HG03066 (cell line): Measurements from ENCODE around the gene SPAG9.
"Not testable (repeated sequence)": the region's sequence is repeated elsewhere in the genome, so short reads cannot be mapped to it uniquely, and the experiment has no call there.

ENCODE experiments used
- ATAC-seq: cut with Tn5 transposase; IDR thresholded peaks from one replicate; pipeline ENCODE4 v1.9.1; 2021; ENCODE audit warnings: low read depth; ENCODE audit not compliant: unreplicated experiment

Gene SPAG9

DNA sequence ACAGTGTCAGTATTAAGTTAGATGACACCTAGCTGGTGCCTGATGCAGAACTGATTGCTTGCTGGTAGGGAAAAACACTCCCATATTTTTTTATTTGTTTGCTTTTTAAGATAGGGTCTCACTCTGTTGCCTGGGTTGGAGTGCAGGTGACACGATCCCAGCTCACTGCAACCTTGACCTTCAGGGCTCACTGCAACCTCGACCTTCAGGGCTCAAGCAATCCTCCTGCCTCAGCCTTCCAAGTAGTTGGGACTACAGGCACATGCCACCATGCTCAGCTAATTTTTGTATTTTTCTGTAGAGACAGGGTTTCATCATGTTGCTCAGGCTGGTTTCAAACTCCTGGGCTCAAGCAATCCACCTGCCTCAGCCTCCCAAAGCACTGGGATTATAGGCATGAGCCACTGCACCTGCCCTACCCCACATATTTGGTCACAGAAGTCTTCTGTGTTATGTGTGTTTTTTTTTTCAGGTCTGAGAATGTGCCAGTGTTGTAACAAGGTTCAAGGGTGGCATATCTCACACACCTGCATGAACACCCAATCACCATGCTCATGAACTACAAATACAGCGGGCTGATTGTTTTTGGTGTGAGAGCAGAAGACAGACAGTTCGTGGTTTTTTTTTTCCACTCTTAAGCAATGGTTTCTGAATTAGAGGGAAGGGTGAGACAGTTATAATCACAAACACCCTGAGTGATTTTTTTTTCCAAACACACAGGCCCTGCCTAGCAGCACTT is 22.8 kb downstream of the SPAG9 start:
- no peak for ATAC-seq

DNA sequence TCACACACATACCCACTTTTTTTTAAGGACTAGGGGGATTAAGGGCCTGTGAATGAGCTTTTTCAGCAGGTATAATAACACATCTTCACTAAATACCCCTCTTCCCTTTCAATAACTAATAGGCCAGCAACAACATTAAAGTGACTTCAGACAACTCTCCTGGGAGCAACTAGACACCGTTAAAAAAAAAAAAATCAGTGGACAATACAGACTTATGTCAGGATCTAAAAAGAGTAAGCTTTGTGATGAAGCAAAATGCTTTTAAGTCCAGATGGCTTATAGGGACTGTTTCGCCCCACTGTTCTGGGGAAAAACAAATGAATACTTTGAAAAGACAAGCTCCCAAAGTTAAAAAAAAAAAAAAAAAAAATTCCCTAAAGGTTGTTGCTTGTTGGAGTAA is 29.0 kb downstream of the SPAG9 start:
- ATAC-seq: no peak

DNA sequence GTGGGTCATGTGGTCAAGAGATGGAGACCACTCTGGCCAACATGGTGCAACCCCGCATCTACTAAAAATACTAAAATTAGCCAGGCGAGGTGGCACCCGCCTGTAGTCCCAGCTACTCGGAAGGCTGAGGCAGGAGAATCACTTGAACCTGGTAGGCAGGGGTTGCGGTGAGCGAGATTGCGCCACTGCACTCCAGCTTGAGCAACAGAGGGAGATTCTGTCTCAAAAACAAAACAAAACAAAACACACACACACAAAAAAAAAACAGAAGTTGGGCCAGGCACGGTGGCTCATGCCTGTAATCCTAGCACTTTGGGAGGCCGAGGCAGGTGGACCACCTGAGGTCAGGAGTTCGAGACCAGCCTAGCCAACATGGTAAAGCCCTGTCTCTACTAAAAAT is 31.8 kb downstream of the SPAG9 start:
- not testable (repeated sequence) for ATAC-seq

DNA sequence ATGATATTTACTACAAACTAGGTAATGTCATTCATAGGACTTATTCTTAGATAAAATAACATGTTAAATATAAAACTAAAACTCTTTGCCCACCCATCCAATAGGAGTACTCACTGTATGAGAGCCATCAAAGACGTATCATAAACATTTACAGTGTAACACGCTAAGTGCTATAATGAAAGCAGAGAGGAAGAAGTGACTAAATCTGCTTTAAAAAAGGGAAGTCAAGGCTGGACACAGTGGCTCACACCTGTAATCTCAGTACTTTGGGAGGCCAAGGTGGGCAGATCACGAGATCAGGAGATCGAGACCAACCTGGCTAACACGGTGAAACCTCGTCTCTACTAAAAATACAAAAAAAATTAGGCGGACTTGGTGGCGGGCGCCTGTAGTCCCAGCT is 32.4 kb downstream of the SPAG9 start:
- ATAC-seq: no peak

DNA sequence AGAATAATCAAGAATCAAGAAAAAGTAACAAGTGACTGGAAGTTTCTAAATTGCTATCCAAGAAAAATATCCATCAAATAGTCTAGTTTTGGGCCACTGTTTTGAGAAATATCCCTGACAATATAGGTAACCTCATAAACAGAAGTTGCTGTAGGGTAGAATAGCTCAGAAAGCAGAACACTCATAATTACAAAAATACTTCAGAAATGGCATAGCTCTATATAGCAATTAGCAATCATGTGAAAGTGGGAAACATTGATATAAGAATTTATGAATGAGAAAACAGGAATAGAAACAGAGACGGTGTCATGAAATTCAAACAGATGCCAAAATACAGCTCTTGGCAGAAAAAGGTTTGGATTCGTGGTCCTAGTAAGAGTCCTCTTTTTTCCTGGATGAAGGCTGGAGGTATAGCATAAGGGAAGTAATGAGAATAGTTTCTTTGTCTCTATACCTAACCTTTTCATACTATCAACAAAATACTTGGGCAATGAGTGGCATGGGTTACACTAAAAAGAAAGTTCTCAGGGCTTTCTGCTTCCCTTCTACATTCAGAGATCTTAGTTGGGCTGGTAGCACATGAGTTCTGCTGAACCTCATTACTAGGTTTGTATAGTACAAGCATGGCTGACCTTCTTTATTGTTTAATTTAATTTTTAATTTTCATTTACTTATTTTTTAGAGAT is 33.5 kb downstream of the SPAG9 start:
- no peak for ATAC-seq

DNA sequence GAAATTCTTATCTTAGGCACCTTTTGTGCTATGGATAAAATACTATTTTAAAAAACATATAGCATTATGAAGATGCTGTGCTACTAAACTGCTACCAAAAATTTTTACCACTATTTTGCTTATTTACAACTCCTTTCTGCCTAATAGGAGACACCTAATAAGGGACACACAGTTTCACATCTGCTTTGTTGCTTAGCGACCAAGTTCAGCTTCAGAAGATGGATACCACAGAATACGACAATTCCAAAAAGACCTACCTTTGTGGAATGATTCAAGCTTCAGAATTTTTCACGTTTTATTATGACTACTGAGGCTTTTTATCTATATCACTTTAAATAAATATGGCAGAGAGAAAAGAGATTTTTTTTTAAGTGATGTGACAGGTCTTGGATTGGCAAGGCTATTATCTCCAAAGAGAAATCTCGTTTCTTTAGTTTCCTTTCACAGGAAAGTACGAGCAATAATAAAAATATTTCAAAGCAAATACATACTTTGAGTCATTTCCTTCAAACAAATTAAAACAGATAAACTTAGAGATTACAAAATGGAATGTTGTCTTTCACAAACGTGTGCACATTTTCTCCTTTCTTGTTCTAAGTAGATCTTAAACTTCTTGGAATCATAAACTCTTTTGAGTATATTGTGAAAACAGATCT is 35.4 kb downstream of the SPAG9 start:
- ATAC-seq: no peak

DNA sequence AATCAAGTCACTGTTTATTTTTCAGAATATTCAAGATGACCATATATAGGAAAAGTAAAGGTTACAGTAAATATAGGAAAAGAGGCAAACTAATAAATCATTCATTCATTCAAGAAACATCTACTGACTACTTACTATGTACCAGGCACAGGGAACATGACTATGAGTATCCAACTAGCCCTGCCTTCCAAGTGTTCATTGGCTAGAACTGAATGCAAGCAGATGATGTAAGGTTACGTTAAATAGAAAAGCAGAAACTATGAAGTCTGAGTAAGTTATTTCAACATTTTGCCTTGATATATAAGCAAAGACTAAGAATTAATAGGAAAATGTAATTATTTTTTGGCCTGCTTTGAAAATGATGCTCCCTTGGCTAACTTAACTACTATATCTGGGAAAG is 36.7 kb downstream of the SPAG9 start:
- ATAC-seq: no peak

DNA sequence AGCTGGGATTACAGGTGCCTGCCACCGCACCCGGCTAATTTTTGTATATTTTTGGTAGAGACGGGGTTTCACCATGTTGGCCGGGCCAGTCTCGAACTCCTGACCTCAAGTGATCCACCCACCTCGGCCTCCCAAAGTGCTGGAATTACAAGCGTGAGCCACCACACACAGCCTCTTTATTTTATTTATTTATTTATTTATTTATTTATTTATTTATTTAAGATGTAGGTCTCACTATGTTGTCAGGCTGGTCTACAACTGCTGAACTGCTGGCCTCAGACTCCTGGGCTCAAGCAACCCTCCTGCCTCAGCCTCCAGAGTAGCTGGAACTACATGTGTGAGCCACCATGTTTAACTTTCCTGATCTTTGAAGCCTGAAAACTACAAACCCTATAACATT is 37.3 kb downstream of the SPAG9 start:
- not testable (repeated sequence) for ATAC-seq

DNA sequence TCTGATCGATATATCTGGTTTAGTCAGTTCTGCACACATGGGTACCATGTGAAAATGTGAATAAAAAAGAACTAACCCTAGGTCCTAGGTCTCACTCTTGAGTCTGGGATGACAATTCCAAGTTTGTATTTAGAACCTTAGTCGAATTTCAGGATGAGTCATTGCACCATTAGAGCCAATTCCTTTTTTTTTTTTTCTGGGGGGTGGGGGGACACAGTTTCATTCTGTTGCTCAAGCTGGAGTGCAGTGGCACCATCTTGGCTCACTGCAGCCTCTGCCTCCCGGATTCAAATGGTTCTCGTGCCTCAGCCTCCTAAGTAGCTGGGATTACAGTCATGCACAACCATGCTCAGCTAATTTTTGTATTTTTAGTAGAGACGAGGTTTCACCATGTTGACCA is 41.6 kb downstream of the SPAG9 start:
- no peak for ATAC-seq

DNA sequence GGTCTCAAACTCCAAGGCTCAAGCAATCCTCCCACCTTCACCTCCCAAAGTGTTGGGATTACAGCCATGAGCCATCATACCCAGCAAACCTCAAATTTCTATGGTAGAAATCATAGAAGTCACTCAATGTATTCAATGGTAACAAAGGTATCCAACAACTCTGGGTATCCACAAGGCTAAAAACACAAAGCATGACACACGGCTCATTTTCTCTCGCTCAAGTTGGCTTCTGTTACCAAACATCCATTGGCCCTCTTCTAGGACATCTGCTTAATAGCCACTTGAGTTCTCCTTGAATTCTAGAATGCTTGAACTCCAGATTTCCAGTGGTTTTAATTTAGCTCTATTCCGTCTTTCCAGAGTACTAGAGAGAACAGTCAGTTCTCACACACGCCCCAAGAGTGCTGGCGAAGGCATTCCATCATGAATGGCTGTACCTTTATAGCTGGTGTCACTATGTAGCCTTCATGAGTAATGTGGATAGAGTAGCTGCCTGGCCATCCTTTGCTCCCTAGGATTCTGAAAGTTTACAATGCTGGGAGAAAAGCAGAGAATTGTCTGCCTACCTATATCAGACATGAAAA is 42.6 kb downstream of the SPAG9 start:
- ATAC-seq: no peak

DNA sequence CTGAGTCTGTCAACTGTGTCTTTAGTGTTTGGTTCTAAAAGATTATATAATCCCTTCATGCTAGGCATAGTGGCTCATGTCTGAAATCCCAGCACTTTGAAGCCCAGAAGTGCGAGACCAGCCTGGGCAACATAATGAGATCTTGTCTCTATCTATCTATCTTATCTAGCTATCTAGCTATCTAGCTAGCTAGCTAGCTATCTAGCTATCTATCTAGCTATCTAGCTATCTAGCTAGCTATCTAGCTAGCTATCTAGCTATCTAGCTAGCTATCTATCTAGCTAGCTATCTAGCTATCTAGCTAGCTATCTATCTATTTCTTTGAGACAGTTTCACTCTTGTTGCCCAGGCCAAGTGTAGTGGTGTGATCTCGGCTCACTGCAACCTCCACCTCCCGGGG is 43.8 kb downstream of the SPAG9 start:
- no peak for ATAC-seq

DNA sequence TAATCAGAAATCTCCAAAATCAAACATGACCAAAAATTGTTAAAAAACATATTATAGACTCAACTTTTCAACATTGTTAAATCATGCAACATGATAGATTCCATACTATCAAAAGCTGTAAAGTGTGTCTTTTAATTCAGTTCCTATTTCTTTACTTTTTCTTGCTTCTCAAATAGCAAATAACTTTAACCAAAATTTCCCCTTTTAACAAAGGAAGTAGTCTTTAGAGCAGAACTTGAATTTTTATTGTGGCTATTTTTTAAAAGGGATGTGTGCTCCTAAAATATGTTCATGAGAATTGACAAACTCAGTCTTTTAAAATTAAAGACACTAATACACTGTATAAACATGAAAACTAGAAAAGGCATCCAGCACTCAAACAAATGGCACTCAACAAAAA is 49.1 kb downstream of the SPAG9 start:
- no peak for ATAC-seq

DNA sequence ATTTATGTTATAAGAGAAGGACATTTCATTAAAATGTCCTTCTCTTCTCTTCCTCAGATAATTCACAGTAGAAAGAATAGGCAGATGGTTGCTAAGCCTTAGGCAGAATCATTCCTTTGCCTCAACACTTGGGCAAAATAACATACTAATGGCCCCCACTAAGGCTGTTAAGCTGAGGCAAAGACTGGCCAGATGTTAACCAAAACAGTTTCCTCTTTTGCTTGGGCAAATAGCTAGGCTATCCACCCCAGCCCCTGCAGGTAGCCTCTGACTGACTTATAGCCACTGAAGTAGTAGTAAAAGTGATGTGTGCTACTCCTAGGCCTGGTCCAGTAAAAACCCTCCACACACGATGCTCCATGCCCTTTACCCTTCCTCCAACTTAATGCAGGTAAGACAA is 55.2 kb downstream of the SPAG9 start:
- ATAC-seq: no peak

DNA sequence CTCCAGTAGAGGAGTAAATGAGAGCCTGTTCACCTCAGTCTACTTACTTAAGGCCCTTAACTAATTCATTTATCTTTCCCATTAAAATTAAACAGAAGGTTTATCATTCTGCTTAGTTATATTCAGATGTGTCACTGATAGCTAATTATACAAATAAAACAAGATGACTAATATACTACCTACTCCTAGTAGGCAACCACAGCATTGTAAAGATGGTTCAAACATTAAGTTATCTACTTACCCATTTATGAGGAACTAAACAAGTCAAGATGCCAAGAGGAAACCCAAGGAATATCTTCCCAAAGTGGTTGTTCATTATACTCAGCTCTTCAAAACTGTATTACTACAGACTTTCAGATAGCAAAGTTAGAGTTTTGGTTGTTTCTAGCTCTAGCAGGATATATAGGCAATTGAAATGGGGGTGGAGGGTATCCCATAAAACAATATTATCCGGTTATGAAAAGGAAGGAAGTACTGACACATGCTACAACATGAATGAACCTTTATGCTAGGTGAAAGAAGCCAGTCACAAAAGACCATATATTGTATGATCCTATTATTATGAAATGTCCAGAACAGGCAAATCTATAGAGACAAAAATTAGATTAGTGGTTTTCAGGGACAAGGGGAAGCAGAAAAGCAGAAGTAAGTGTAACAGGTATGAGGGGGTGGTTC is 56.5 kb downstream of the SPAG9 start:
- no peak for ATAC-seq

DNA sequence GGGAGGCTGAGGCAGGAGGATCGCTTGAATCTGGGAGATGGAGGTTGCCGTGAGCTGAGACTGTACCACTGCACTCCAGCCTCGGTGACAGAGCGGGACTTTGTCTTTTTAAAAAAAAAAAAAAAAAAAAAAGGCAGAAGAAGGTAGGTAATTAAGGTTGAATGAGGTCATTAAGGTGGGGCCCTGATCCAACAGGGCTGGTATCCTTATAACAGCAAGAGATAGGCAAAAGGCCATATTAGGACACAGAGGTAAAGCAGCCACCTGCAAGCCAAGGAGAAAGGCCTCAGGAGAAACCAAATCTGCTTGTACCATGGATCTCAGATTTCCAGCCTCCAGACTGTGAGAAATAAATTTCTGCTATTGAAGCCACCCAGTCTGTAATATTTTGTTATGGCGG is 60.3 kb downstream of the SPAG9 start:
- ATAC-seq: no peak

DNA sequence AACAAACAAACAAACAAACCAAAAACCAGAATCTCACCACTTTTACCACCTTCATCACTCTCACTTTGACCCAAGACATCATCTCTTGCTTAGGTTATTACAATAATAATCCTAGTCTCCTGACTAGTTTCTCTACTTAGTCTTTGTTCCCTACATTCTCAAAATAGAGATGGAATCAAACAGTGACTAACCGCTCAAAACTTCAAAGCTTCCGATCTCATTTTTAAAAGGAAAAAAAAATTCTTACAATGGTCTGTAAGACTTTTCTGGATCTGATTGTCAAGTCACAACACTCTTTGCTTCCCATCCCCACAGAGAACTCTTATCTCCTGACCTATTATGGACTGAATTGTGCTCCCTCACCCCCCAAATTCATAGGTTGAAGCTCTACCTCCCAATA is 60.9 kb downstream of the SPAG9 start:
- no peak for ATAC-seq

DNA sequence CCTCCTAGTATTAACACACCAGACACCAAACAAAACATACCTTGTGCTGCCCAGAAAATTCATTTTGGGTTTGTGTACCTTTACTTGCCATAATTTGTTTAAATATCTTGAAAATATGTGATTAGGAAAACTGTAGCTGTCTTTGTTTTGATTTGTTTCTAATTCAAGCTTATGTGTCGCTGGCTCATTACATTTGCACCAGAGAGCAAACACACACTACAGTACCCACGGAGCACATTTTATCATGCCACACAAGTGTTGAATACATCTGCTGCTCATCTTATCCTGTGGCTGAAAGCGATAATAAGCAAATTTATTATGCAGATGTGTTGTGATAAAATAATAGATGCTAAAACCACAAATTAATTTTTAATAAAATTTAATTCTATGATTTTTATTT is 63.1 kb downstream of the SPAG9 start:
- ATAC-seq: no peak

DNA sequence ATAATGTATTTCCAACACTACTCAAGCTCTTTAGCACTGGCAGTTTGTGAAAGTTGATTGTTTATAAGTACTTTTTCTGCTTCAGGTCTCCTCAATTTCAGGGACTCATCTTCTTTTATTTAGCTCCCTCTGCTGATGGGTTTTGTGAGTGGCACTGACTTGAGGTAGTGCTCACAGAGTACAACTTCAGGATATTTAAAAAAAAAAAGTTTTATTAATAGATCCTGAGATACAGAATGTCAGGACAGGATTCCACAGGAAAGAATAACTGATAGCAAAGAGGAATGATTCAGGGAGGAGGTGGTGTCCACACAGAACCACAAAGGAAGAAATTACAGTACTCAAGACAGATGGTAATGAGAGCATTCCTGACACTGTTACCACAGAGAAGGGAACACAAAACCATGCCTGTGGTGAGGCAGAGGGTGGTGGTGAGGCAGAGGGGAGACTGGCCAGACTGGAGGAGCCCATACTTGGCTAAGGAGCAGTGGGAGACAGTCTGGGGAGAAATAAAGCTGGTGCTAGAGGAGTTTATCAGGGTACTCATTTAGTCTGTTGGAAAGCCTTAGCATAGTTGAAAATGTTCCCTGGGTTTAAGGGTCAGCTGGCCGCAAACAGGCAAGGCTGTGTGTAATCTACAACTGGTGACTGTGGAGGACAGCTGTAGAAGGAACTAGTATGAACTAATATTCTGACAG is 63.7 kb downstream of the SPAG9 start:
- ATAC-seq: no peak

DNA sequence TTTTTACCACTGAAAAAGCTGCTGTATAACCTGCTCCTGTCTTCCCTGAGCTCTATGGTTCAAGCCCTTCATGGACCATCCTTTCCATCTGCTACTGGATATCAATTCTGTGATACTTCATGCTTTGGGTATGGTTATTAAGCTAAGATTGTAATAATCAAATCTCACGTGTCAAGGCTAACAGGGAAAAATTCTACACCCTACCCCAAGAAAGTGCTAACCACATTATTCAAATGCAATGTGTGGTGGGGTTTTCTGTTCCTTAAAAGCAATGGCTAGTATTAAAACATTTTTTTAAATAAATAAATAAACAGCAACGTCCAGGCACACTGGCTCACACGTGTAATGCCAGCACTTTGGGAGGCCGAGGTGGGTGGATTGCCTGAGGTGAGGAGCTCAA is 65.9 kb downstream of the SPAG9 start:
- no peak for ATAC-seq

DNA sequence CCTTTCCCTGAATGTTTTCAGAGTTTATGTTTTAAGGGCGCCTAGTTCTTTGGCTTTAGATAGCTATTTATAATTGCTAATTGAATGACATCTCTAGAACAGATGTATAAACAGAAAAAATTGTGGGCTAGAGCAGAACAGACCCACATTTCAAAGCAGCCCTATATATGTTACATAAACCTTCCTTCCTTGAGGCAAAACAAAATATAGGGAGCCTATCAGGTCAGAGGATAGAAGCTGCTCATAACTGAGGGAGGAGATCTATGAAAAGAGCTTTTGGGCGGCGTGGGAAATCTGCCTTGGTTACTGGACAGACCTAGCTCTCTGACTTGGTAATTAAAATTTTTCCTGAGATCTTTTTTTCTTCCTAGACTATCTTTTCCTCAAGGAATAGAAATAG is 68.4 kb downstream of the SPAG9 start:
- no peak for ATAC-seq
